Measurements from ENCODE around the gene ZNF608. TPM values are rescaled to one million over a fixed set of nuclear protein-coding genes. Genes with fewer than 3 reads are reported as not detected.

ZNF608 gene
- total RNA-seq, 1 donor from 2014 or later = 32.1 TPM

- Histone ChIP-seq H3K36me3 (no peaks in the 10 kb centered on the region), H3K27me3 (no peaks in the 10 kb centered on the region), H3K27ac (peak overlapping the region; percentile 45), H3K4me1 (peaks cover 24% of the 10 kb centered on the region), H3K4me3 (no peak overlapping the region), H3K9me3 (no peaks in the 10 kb centered on the region)
- ATAC-seq (peak; percentile 62), DNase-seq (no peak)
- intact Hi-C loops (cut with DNase I) = no loop called here
- no peak for TF ChIP-seq CTCF (IDR thresholded peaks at IDR 0.05)
Measured at GRCh38 chr5:124697933-124698591, 48.4 kb downstream of the ZNF608 start.

GRCh38 chr5:124697501-124697900 lies 48.9 kb downstream of the ZNF608 start:
- Histone ChIP-seq H3K4me3 (no peak overlapping the region), H3K4me1 (peaks cover 27% of the 10 kb centered on the region), H3K27me3 (no peaks in the 10 kb centered on the region), H3K27ac (peak overlapping the region; percentile 45), H3K9me3 (no peaks in the 10 kb centered on the region), H3K36me3 (no peaks in the 10 kb centered on the region)
- TF ChIP-seq CTCF (IDR thresholded peaks at IDR 0.05) = no peak
- ATAC-seq (no peak), DNase-seq (no peak)
- intact Hi-C loops (cut with DNase I) = no loop called here

GRCh38 chr5:124696898-124697297 lies 49.5 kb downstream of the ZNF608 start:
- DNase-seq (no peak), ATAC-seq (no peak)
- no peak overlapping the region for H3K4me3 ChIP-seq
- intact Hi-C loops (cut with DNase I) = no loop called here
- no peak overlapping the region for H3K27ac ChIP-seq
- no peaks in the 10 kb centered on the region for H3K36me3 ChIP-seq
- TF ChIP-seq CTCF (IDR thresholded peaks at IDR 0.05) = no peak
- no peaks in the 10 kb centered on the region for H3K27me3 ChIP-seq
- H3K9me3 ChIP-seq = no peaks in the 10 kb centered on the region
- peaks cover 33% of the 10 kb centered on the region for H3K4me1 ChIP-seq
